ENCODE results near the gene FAM131C. TPM values are rescaled to one million over a fixed set of nuclear protein-coding genes. Genes with fewer than 3 reads are reported as not detected.
A peak's percentile ranks its signal among the peaks of the same experiment; 100 is the strongest.

Gene FAM131C
- total RNA-seq, 1 donor from 2014 or later = 1.9 TPM

GRCh38 chr1:16009030-16009460 lies 64.4 kb downstream of the FAM131C start:
- H3K4me1 Mint-ChIP-seq = peaks cover 7% of the 10 kb centered on the region
- H3K27ac Mint-ChIP-seq = no peak overlapping the region
- peak; percentile 74 to 94 for DNase-seq (ENCODE audit: low spot score in 2 of 2, unreplicated experiment in 2 of 2)
- H3K36me3 Mint-ChIP-seq = no peaks in the 10 kb centered on the region
- no peaks in the 10 kb centered on the region for H3K27me3 Mint-ChIP-seq (ENCODE audit: low read depth)
- no peaks in the 10 kb centered on the region for H3K9me3 Mint-ChIP-seq
- TF ChIP-seq CTCF (IDR thresholded peaks at IDR 0.05; ENCODE audit: unreplicated experiment) = peak; percentile 98
- no peak overlapping the region for H3K4me3 Mint-ChIP-seq

Other genes starting within 250 kb of the FAM131C start
- 74.5 to 88.0 TPM (median 82.1 TPM) in 3 replicates for gene SPEN, start 225.9 kb downstream of the FAM131C start, total RNA-seq
- 46.0 to 48.6 TPM (median 48.6 TPM) in 3 replicates for gene ZBTB17, start 97.5 kb downstream of the FAM131C start, total RNA-seq
- gene SRARP, start 69.4 kb downstream of the FAM131C start, total RNA-seq = not detected in 3 replicates
- 5.0 to 6.3 TPM (median 6.3 TPM) in 3 replicates for gene HSPB7, start 55.6 kb downstream of the FAM131C start, total RNA-seq
- gene CLCNKA, start 51.6 kb downstream of the FAM131C start, total RNA-seq = 3.0 to 3.5 TPM (median 3.2 TPM) in 3 replicates
- gene CLCNKB, start 29.9 kb downstream of the FAM131C start, total RNA-seq = 2.9 to 3.6 TPM (median 3.0 TPM) in 3 replicates
- 71.8 to 76.3 TPM (median 75.0 TPM) in 3 replicates for gene EPHA2, start 82.4 kb upstream of the FAM131C start, total RNA-seq
- gene ARHGEF19, start 139.0 kb upstream of the FAM131C start, total RNA-seq = 85.3 to 88.3 TPM (median 86.6 TPM) in 3 replicates
- gene CPLANE2, start 163.5 kb upstream of the FAM131C start, total RNA-seq = 7.7 to 10.7 TPM (median 9.1 TPM) in 3 replicates

Measured in mesothelial cell of epicardium (in vitro differentiated cells).